HG02642 (cell line): ENCODE results near the gene SPRING1.
"Not testable (repeated sequence)": the region's sequence is repeated elsewhere in the genome, so short reads cannot be mapped to it uniquely, and the experiment has no call there.

Source experiments
- ATAC-seq: cut with Tn5 transposase; IDR thresholded peaks from one replicate; pipeline ENCODE4 v1.9.1; 2021; ENCODE audit warnings: mild to moderate bottlenecking; ENCODE audit not compliant: unreplicated experiment, poor library complexity

Gene SPRING1

GRCh38 chr12:116744766-116745165 is 6.9 kb upstream of the SPRING1 start:
- ATAC-seq, result no peak

GRCh38 chr12:116742787-116743186 is 4.9 kb upstream of the SPRING1 start:
- not testable (repeated sequence) for ATAC-seq

GRCh38 chr12:116739381-116739887 is 1.6 kb upstream of the SPRING1 start:
- no peak for ATAC-seq

- ATAC-seq, result no peak
These were observed 701 bp downstream of the SPRING1 start for GRCh38 chr12:116736962-116737773.

- ATAC-seq, result no peak
These were observed 1.8 kb downstream of the SPRING1 start for GRCh38 chr12:116735951-116736599.

GRCh38 chr12:116735084-116735483 is 2.8 kb downstream of the SPRING1 start:
- ATAC-seq, result no peak

- no peak for ATAC-seq
These were observed 3.6 kb downstream of the SPRING1 start for GRCh38 chr12:116734156-116734768.

- ATAC-seq, result no peak
These were observed 6.1 kb downstream of the SPRING1 start for GRCh38 chr12:116731801-116732200.

GRCh38 chr12:116727891-116728290 is 10.0 kb downstream of the SPRING1 start:
- no peak for ATAC-seq

GRCh38 chr12:116727261-116727660 is 10.6 kb downstream of the SPRING1 start:
- no peak for ATAC-seq

GRCh38 chr12:116726694-116727093 is 11.2 kb downstream of the SPRING1 start:
- ATAC-seq, result no peak

- no peak for ATAC-seq
These were observed 15.6 kb downstream of the SPRING1 start for GRCh38 chr12:116722245-116722644.

GRCh38 chr12:116719731-116720528 is 17.9 kb downstream of the SPRING1 start:
- ATAC-seq, result no peak

GRCh38 chr12:116718655-116719454 is 19.0 kb downstream of the SPRING1 start:
- ATAC-seq, result no peak

GRCh38 chr12:116717466-116718437 is 20.1 kb downstream of the SPRING1 start:
- ATAC-seq, result no peak

GRCh38 chr12:116714175-116714574 is 23.7 kb downstream of the SPRING1 start:
- ATAC-seq, result no peak

- ATAC-seq, result no peak
These were observed 24.3 kb downstream of the SPRING1 start for GRCh38 chr12:116713527-116713926.
